NB4 (cell line): ENCODE measurements around the gene ABHD17C.

Experiments
- DNase-seq: peaks from one replicate; pipeline ENCODE4 v3.0.0; 2010; ENCODE audit warnings: low read depth
- H3K4me3 ChIP-seq: one replicate; pipeline ENCODE4 v1.5.1; 2011; ENCODE audit warnings: mild to moderate bottlenecking, low read depth, low read length, moderate library complexity
- CTCF ChIP-seq: IDR thresholded peaks from one replicate; pipeline ENCODE4 v1.5.1; 2012; ENCODE audit warnings: low read depth, low read length
- MAX ChIP-seq: IDR thresholded peaks from 2 replicates; pipeline ENCODE4 v1.6.1; 2011; ENCODE audit warnings: low read depth, low read length
- MYC ChIP-seq: IDR thresholded peaks from 2 replicates; pipeline ENCODE4 v1.6.1; 2011; ENCODE audit warnings: low read depth, low read length
- POLR2A ChIP-seq: IDR thresholded peaks from 2 replicates; pipeline ENCODE4 v1.6.1; 2011; ENCODE audit warnings: mild to moderate bottlenecking; ENCODE audit not compliant: insufficient read length; ENCODE audit errors: extremely low read depth

Gene ABHD17C

GRCh38 chr15:80682201-80682600 is 12.9 kb upstream of the ABHD17C start:
- no peak for DNase-seq
- TF ChIP-seq POLR2A, result no peak
- H3K4me3 ChIP-seq, result no peak overlapping the region

GRCh38 chr15:80684697-80685096 is 10.4 kb upstream of the ABHD17C start:
- TF ChIP-seq MYC (no peak), CTCF (no peak), MAX (no peak), POLR2A (no peak)
- DNase-seq, result no peak
- no peak overlapping the region for H3K4me3 ChIP-seq

- DNase-seq, result no peak
- TF ChIP-seq MYC, result no peak
- TF ChIP-seq MAX, result no peak
- no peak for TF ChIP-seq CTCF
- TF ChIP-seq POLR2A, result no peak
These were observed 9.5 kb upstream of the ABHD17C start for GRCh38 chr15:80685628-80686027.

GRCh38 chr15:80689294-80689693 is 5.8 kb upstream of the ABHD17C start:
- DNase-seq, result no peak
- H3K4me3 ChIP-seq, result no peak overlapping the region
- no peak for TF ChIP-seq MYC
- no peak for TF ChIP-seq POLR2A
- no peak for TF ChIP-seq CTCF
- no peak for TF ChIP-seq MAX

More at GRCh38 chr15:80685628-80686027, 9.5 kb upstream of the ABHD17C start:
- no peak overlapping the region for H3K4me3 ChIP-seq

- TF ChIP-seq CTCF, result no peak
- TF ChIP-seq POLR2A, result no peak
- TF ChIP-seq MAX, result no peak
- no peak for TF ChIP-seq MYC
- no peak overlapping the region for H3K4me3 ChIP-seq
- DNase-seq, result no peak
These were observed 5.4 kb upstream of the ABHD17C start for GRCh38 chr15:80689716-80690115.

- TF ChIP-seq MYC, result no peak
- no peak for TF ChIP-seq MAX
- TF ChIP-seq CTCF, result no peak
- TF ChIP-seq POLR2A, result no peak
- DNase-seq, result no peak
- H3K4me3 ChIP-seq, result no peak overlapping the region
These were observed 3.5 kb upstream of the ABHD17C start for GRCh38 chr15:80691575-80691974.
